Muscle of leg (tissue), 11 donors: Measurements from ENCODE around the gene GPR31. TPM values are rescaled to one million over a fixed set of nuclear protein-coding genes. Genes with fewer than 3 reads are reported as not detected.

ENCODE experiments used
- DNase-seq: peaks from one replicate; pipeline ENCODE4 v3.0.0; 2013
- H3K27ac ChIP-seq: one replicate; pipeline ENCODE4 v1.5.1; 2013; ENCODE audit warnings: mild to moderate bottlenecking, low read length, control low read depth
- H3K27me3 ChIP-seq: one replicate; pipeline ENCODE4 v1.6.1; 2013; ENCODE audit warnings: low read length; ENCODE audit not compliant: control insufficient read depth, insufficient read depth
- H3K36me3 ChIP-seq: one replicate; pipeline ENCODE4 v1.6.1; 2013; ENCODE audit warnings: low read length; ENCODE audit not compliant: control insufficient read depth, insufficient read depth
- H3K4me1 ChIP-seq: one replicate; pipeline ENCODE4 v1.6.1; 2013; ENCODE audit warnings: low read length; ENCODE audit not compliant: control insufficient read depth, insufficient read depth
- H3K4me3 ChIP-seq: one replicate; pipeline ENCODE4 v1.5.1; 2013; ENCODE audit warnings: low read length, control low read depth
- H3K9me3 ChIP-seq: replicated peaks from 2 replicates; pipeline ENCODE4 v1.6.1; 2013; ENCODE audit warnings: low read depth, low read length; ENCODE audit not compliant: control insufficient read depth
- WGBS: methylation state at CpG from one replicate; pipeline ENCODE4 v1.1.5; 2013; ENCODE audit warnings: missing lambda C conversion rate; ENCODE audit not compliant: insufficient coverage; 5-methylcytosine and 5-hydroxymethylcytosine counted together
- polyA plus RNA-seq, 8 donors: library from polyadenylated mRNA; unstranded; fragments of 120-200 nt; gene quantifications; one replicate each; pipeline versions ENCODE4 v1.2.1 to v1.2.3, GENCODE V29; 2013; ENCODE audit warnings: inconsistent platforms in 1 of 8, low replicate concordance in 1 of 8; ENCODE audit not compliant: insufficient read length in 8 of 8, insufficient read depth in 1 of 8
- total RNA-seq: library from RNA; stranded (reverse); fragments of 120-200 nt; gene quantifications from one replicate; pipeline ENCODE4 v1.2.4, GENCODE V29; 2013

Gene GPR31
- total and polyA plus RNA-seq, 9 donors, result not detected

GRCh38 chr6:167112421-167112820 lies 45.4 kb downstream of the GPR31 start:
- no peak overlapping the region for H3K27ac ChIP-seq
- no peak for DNase-seq
- 82% methylated on average over 5 of the region's 8 CpGs for WGBS
- H3K27me3 ChIP-seq, result peaks cover 7% of the 10 kb centered on the region
- H3K36me3 ChIP-seq, result no peaks in the 10 kb centered on the region
- no peak overlapping the region for H3K4me3 ChIP-seq
- peaks cover 9% of the 10 kb centered on the region for H3K4me1 ChIP-seq
- H3K9me3 ChIP-seq, result no peaks in the 10 kb centered on the region

GRCh38 chr6:167111597-167111996 lies 46.2 kb downstream of the GPR31 start:
- WGBS, result 63% methylated on average over 2 of the region's 3 CpGs
- H3K4me3 ChIP-seq, result no peak overlapping the region
- no peak for DNase-seq
- H3K36me3 ChIP-seq, result no peaks in the 10 kb centered on the region
- H3K27me3 ChIP-seq, result peaks cover 7% of the 10 kb centered on the region
- H3K4me1 ChIP-seq, result peaks cover 9% of the 10 kb centered on the region
- H3K27ac ChIP-seq, result no peak overlapping the region
- no peaks in the 10 kb centered on the region for H3K9me3 ChIP-seq

GRCh38 chr6:167109651-167110050 lies 48.1 kb downstream of the GPR31 start:
- Histone ChIP-seq H3K4me1 (peaks cover 3% of the 10 kb centered on the region), H3K36me3 (no peaks in the 10 kb centered on the region), H3K4me3 (no peak overlapping the region), H3K27me3 (peaks cover 5% of the 10 kb centered on the region), H3K9me3 (no peaks in the 10 kb centered on the region), H3K27ac (no peak overlapping the region)
- DNase-seq, result no peak
- 48% methylated on average over 4 of the region's 6 CpGs for WGBS

GRCh38 chr6:167108278-167108677 lies 49.5 kb downstream of the GPR31 start:
- Histone ChIP-seq H3K27ac (no peak overlapping the region), H3K4me1 (peaks cover 2% of the 10 kb centered on the region), H3K9me3 (no peaks in the 10 kb centered on the region), H3K4me3 (no peak overlapping the region), H3K27me3 (peaks cover 3% of the 10 kb centered on the region), H3K36me3 (no peaks in the 10 kb centered on the region)
- DNase-seq, result no peak
- WGBS, result 91% methylated on average over 5 of the region's 5 CpGs

GRCh38 chr6:167107787-167108186 lies 50.0 kb downstream of the GPR31 start:
- DNase-seq, result no peak
- no peaks in the 10 kb centered on the region for H3K9me3 ChIP-seq
- H3K4me3 ChIP-seq, result no peak overlapping the region
- no peaks in the 10 kb centered on the region for H3K36me3 ChIP-seq
- no peaks in the 10 kb centered on the region for H3K4me1 ChIP-seq
- WGBS, result 80% methylated on average over 3 of the region's 7 CpGs
- H3K27me3 ChIP-seq, result peaks cover 2% of the 10 kb centered on the region
- no peak overlapping the region for H3K27ac ChIP-seq

GRCh38 chr6:167106406-167106805 lies 51.4 kb downstream of the GPR31 start:
- WGBS, result no CpG with 5 or more reads among the region's 1 CpG
- H3K4me1 ChIP-seq, result no peaks in the 10 kb centered on the region

More at GRCh38 chr6:167106406-167106805, 51.4 kb downstream of the GPR31 start:
- H3K27ac ChIP-seq, result no peak overlapping the region
- H3K4me3 ChIP-seq, result no peak overlapping the region
- no peaks in the 10 kb centered on the region for H3K9me3 ChIP-seq
- DNase-seq, result no peak
- H3K36me3 ChIP-seq, result no peaks in the 10 kb centered on the region
- no peaks in the 10 kb centered on the region for H3K27me3 ChIP-seq

Other genes starting within 250 kb of the GPR31 start
- gene RNASET2, start 201.4 kb downstream of the GPR31 start, total RNA-seq, result 20.4 TPM
- gene RNASET2, start 201.4 kb downstream of the GPR31 start, polyA plus RNA-seq, result 10 to 100 TPM; 15.4 to 23.8 (median 17.5) TPM
- 11.4 TPM for gene CEP43, start 158.6 kb downstream of the GPR31 start, total RNA-seq
- 10 to 100 TPM in 7 of 8 donors, 1 to 10 TPM in 1; 9.4 to 21.5 (median 14.5) TPM for gene CEP43, start 158.6 kb downstream of the GPR31 start, polyA plus RNA-seq
- gene CCR6, start 34.9 kb downstream of the GPR31 start, total RNA-seq, result not detected
- gene CCR6, start 34.9 kb downstream of the GPR31 start, polyA plus RNA-seq, result under 1 TPM in 2 of 8 donors, not detected in 6; 0.11 to 0.76 TPM
- gene UNC93A, start 133.3 kb upstream of the GPR31 start, total RNA-seq, result not detected
- gene UNC93A, start 133.3 kb upstream of the GPR31 start, polyA plus RNA-seq, result 1 to 10 TPM in 1 of 8 donors, under 1 TPM in 1, not detected in 6; 0.39 to 2.8 TPM
- gene TTLL2, start 167.1 kb upstream of the GPR31 start, total RNA-seq, result not detected
- under 1 TPM in 1 of 8 donors, not detected in 7; 0.06 TPM for gene TTLL2, start 167.1 kb upstream of the GPR31 start, polyA plus RNA-seq